ENCODE measurements around the gene VSNL1.

Gene VSNL1

DNA sequence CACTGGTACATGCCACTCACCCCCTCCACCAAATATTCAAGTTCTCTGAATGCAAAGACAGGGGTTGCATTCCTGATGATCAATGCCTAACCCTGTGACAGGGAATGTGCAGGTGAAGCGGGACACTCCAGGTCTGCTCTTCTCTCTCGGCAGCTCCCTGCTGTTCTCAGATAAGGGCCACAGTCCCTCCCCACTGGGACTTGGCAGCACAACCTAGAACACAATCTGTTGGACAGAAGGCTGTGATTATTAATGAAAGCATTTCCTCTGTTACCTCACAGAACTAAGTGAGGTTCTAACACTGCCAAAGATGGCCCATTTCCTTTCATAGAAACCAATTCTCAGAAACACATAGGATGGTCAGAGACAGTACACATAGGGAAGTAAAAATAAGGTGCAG, 42.7 kb downstream of the VSNL1 start:
- no peak for DNase-seq (ENCODE audit: low read depth)

DNA sequence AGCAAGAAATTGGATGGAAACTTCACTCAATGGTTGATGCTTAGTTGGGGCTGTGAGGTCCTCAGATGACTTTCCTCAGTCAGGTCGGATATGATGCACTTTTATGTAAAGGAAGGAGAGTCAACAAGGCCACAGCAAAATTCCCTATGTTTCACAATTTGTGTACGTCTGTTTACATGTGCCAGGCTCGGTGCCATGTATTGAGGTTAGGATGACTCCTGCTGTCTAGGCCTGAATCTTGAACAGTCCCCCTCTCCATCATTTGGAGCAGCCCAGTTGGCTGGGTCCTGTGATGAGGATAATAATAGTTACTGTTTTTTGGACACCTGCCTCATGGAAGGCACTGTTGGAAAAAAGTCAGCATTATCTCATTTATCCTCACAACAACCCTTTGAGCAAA, 43.1 kb downstream of the VSNL1 start:
- DNase-seq (ENCODE audit: low read depth), result no peak

DNA sequence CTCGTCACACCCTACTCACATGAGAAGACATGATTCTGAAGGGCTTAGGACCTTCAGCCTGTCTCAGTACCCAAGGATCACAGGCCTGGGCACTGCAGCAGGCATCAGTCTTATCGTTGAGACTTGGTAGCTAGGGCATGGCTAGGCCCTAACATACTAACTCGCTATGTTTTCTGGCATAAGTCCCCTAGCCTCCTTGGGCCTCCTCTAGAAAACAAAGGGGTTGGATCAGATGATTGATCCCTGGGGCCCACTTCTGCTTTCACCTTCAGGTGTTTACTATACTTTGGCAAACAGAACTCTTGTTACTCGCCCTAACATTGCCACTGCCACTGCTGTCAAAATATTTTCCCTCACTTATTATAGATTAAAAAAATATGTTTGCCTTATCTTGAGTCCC, 44.2 kb downstream of the VSNL1 start:
- no peak for DNase-seq (ENCODE audit: low read depth)

GRCh38 chr2:17587469-17587868, 47.0 kb downstream of the VSNL1 start:
- DNase-seq (ENCODE audit: low read depth), result no peak

- no peak for DNase-seq (ENCODE audit: low read depth)
These were observed 47.5 kb downstream of the VSNL1 start for GRCh38 chr2:17588031-17588430.

- no peak for DNase-seq (ENCODE audit: low read depth)
These were observed 49.0 kb downstream of the VSNL1 start for GRCh38 chr2:17589406-17590035.

GRCh38 chr2:17590342-17590911, 49.9 kb downstream of the VSNL1 start:
- DNase-seq (ENCODE audit: low read depth), result no peak

DNA sequence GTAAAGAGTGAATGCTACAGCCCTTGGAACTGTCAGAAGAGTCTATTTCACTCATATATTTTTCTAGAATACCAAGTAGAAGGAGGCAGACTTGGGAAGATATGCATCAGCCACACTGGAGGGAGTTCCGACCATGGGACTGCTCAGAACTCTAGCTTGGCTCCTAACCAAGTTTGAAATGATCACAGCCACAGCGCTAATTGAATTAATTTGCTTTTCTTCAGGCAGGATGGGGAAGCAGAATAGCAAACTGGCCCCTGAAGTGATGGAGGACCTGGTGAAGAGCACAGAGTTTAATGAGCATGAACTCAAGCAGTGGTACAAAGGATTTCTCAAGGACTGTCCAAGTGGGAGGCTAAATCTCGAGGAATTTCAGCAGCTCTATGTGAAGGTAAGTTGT, 51.4 kb downstream of the VSNL1 start:
- no peak for DNase-seq (ENCODE audit: low read depth)

DNA sequence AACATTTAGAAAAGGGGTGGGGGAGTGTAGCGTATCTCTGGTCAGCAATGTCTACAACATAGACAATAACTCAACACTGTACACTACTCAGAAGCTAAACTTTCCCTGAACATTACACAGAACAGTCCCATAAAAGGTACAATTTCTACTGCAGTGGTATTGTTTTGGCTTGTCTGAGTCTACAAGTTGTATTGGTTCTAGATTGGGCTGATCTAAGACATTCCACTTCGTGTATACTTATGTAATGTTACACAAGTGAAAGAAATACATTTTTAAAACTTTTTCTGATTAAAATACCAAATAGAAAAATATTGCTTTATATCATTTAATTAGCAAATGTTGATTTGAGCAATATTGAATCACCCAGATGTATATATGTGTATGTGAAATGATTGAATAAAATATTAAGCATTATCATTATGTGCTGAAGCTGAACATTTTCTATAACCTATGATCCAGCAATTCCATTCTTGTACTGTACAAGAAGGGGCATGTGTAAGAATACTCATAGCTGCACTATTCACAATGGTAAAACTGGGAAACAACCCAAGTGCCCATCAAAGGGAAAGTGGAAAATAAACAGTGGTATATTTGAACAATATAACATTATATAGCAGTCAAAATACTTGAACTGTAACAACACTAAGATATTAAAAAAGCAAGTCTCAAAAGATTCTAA, 52.4 kb downstream of the VSNL1 start:
- DNase-seq (ENCODE audit: low read depth), result no peak

DNA sequence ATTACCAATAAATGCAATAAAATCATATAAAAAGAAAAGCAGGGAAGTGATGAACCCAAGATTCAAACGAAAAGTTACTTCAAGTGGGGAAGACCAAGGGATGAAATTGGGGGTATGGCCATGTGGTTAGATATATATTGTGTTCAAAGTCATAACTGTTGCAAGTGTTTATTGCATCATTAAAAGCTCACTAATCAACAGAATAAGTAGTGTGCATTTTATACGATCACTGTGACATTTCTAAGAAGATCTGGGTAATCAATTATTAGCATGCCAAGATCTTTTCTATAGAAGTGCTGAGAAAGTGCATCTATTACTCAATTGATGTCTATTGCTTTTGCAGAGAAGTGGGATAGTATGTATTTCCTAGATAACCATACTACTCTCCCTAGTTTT, 52.9 kb downstream of the VSNL1 start:
- DNase-seq (ENCODE audit: low read depth), result no peak

- DNase-seq (ENCODE audit: low read depth), result no peak
These were observed 53.5 kb downstream of the VSNL1 start for GRCh38 chr2:17593841-17594491.

GRCh38 chr2:17594533-17595401, 54.3 kb downstream of the VSNL1 start:
- DNase-seq (ENCODE audit: low read depth), result no peak

DNA sequence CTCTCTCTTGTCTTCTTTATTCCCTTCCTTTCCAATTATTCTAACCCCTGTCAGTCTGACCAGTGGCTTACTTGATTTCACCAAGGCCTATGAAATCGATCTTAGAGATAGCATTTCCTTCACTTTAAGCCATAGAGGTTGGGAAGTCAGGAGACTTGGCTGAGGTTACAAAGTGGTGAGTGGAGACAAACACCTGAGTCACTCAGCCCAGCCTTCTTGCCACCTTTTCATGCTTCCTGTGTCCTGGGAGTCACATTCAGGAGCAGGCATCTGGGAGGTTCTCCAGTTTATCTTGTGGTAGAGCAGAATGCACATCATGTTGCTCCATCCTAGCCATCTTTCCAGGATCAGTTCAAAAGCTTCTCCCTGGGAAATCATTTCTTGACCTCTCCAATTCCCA, 59.1 kb downstream of the VSNL1 start:
- no peak for DNase-seq (ENCODE audit: low read depth)

DNA sequence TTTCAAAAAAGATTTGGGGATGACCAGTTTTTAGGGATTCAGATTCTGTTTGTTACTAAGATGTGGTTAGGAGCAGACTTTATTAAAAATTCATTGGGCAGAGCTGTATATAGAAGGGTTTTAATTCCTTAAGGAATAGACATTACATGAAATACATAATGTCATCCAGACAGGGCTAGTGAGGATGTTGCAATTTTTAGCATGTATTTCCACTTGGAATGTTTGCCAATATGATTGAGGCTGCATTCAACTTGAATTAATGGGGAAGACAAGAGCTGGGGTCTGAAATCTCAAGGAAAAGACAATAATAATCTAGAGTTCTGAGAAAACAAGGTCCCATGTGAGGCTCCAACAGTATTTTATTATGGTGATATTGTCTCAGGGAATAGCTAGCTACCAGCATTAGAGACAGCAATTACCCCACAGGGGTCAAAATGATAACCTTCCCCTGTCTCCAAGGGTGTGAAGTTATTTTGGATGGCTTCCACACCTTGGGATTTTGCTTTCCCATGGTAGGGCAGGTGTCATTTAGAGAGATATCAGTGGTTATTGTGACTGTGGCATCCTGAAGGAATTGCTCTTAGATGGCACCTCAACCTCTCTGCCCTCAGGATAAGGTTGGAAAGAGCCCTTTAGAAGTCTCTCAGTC, 60.2 kb downstream of the VSNL1 start:
- DNase-seq (ENCODE audit: low read depth), result no peak

GRCh38 chr2:17604050-17604449, 63.6 kb downstream of the VSNL1 start:
- no peak for DNase-seq (ENCODE audit: low read depth)

DNA sequence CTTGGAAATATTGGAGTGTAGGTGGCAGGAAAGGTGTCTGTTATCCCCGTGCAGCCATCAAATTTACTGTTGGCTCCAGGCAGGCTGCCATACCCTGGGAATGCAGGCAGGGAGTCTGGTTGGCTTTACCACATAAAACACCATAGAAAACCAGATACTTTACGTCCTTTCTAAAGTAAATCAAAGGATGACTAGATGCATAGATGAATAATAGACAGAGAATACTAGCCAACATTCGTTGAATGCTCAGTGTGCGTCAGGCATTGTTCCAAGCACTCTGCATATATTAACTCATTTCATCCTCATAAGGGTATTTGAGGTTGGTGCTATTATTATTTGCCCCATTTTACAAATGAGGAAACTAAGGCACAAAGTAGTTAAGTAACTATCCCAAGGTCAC, 65.2 kb downstream of the VSNL1 start:
- no peak for DNase-seq (ENCODE audit: low read depth)

- DNase-seq (ENCODE audit: low read depth), result no peak
These were observed 66.4 kb downstream of the VSNL1 start for GRCh38 chr2:17606851-17607250.

- DNase-seq (ENCODE audit: low read depth), result no peak
These were observed 66.9 kb downstream of the VSNL1 start for GRCh38 chr2:17607379-17607778.

GRCh38 chr2:17608251-17608650, 67.8 kb downstream of the VSNL1 start:
- DNase-seq (ENCODE audit: low read depth), result no peak

DNA sequence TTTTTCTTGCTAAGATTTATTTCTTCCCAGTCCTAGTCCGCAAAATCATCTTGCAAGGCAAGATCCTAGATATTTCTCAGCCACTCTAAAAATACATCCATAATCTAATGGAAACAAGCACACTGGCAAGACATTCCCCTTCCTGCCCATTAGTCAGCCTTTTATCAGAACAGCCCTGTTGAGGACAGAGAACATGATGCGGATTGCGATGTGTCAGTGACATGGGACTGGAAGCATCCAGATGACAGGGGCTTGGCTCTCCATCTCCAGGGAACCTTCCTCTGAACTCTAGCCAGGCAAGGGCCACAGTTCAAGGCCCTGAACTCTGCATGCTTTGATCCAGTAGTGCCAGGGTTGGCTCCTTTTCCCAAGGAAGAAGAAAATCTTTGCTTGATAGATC, 70.0 kb downstream of the VSNL1 start:
- DNase-seq (ENCODE audit: low read depth), result no peak

DNA sequence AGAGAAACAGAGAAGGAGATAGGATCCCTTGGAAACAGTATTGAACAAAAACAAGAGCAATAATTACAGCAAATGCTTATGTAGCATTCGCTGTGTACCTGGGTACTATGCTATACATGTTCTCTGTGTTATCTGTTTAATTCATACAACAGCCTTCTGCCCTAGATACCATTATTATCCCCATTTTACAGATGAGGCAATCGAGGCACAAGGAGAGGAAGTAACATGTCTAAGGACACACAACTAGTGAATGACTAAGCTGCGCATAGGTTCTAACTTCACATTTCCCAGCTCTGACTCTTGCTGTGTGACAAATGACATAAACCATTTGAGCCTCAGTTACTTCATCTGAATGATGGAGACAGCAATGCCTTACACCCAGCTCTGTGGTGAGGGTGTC, 70.5 kb downstream of the VSNL1 start:
- no peak for DNase-seq (ENCODE audit: low read depth)
